ENCODE results near the gene PARP3. TPM values are rescaled to one million over a fixed set of nuclear protein-coding genes. Genes with fewer than 3 reads are reported as not detected.
A peak's percentile ranks its signal among the peaks of the same experiment; 100 is the strongest.

Gene PARP3
- total and polyA plus RNA-seq, 9 of the 15 experiments (the other 6 are each of a cell fraction or from before 2014, with no cell fraction given), result 0.46 to 6.6 (median 4.5) TPM

DNA sequence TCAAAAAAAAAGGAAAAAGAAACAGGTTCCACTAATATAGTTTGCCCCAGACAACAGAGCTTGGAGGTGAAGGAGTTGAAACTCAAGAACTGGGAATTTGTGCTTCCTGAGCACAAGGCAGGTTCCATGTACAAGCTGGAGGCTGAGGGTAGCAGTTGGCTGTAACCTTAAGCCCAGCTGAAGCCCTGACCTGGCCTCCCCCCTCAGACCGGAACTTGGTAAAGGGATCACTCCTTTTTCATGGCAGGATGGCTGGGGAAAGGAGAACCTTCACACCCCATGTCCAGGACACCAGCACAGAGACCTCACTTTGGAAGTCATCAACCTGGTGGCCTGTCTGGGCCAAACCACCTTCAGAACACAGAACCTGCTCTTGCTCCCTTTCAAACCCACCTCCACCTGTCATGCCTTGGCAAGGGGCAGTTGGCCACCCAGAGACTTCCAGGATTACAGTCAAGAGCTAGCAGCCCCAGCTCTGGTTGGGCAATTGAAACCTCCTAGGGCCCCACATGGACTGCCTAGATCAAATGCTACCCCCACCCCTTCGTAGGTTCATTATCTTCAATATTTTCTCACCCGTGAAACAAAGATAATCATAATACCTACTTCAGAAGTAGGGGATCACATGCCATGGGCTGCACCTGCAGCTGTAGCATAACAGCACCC, 50.0 kb downstream of the PARP3 start (continued):
- TF ChIP-seq, protein P1, sequence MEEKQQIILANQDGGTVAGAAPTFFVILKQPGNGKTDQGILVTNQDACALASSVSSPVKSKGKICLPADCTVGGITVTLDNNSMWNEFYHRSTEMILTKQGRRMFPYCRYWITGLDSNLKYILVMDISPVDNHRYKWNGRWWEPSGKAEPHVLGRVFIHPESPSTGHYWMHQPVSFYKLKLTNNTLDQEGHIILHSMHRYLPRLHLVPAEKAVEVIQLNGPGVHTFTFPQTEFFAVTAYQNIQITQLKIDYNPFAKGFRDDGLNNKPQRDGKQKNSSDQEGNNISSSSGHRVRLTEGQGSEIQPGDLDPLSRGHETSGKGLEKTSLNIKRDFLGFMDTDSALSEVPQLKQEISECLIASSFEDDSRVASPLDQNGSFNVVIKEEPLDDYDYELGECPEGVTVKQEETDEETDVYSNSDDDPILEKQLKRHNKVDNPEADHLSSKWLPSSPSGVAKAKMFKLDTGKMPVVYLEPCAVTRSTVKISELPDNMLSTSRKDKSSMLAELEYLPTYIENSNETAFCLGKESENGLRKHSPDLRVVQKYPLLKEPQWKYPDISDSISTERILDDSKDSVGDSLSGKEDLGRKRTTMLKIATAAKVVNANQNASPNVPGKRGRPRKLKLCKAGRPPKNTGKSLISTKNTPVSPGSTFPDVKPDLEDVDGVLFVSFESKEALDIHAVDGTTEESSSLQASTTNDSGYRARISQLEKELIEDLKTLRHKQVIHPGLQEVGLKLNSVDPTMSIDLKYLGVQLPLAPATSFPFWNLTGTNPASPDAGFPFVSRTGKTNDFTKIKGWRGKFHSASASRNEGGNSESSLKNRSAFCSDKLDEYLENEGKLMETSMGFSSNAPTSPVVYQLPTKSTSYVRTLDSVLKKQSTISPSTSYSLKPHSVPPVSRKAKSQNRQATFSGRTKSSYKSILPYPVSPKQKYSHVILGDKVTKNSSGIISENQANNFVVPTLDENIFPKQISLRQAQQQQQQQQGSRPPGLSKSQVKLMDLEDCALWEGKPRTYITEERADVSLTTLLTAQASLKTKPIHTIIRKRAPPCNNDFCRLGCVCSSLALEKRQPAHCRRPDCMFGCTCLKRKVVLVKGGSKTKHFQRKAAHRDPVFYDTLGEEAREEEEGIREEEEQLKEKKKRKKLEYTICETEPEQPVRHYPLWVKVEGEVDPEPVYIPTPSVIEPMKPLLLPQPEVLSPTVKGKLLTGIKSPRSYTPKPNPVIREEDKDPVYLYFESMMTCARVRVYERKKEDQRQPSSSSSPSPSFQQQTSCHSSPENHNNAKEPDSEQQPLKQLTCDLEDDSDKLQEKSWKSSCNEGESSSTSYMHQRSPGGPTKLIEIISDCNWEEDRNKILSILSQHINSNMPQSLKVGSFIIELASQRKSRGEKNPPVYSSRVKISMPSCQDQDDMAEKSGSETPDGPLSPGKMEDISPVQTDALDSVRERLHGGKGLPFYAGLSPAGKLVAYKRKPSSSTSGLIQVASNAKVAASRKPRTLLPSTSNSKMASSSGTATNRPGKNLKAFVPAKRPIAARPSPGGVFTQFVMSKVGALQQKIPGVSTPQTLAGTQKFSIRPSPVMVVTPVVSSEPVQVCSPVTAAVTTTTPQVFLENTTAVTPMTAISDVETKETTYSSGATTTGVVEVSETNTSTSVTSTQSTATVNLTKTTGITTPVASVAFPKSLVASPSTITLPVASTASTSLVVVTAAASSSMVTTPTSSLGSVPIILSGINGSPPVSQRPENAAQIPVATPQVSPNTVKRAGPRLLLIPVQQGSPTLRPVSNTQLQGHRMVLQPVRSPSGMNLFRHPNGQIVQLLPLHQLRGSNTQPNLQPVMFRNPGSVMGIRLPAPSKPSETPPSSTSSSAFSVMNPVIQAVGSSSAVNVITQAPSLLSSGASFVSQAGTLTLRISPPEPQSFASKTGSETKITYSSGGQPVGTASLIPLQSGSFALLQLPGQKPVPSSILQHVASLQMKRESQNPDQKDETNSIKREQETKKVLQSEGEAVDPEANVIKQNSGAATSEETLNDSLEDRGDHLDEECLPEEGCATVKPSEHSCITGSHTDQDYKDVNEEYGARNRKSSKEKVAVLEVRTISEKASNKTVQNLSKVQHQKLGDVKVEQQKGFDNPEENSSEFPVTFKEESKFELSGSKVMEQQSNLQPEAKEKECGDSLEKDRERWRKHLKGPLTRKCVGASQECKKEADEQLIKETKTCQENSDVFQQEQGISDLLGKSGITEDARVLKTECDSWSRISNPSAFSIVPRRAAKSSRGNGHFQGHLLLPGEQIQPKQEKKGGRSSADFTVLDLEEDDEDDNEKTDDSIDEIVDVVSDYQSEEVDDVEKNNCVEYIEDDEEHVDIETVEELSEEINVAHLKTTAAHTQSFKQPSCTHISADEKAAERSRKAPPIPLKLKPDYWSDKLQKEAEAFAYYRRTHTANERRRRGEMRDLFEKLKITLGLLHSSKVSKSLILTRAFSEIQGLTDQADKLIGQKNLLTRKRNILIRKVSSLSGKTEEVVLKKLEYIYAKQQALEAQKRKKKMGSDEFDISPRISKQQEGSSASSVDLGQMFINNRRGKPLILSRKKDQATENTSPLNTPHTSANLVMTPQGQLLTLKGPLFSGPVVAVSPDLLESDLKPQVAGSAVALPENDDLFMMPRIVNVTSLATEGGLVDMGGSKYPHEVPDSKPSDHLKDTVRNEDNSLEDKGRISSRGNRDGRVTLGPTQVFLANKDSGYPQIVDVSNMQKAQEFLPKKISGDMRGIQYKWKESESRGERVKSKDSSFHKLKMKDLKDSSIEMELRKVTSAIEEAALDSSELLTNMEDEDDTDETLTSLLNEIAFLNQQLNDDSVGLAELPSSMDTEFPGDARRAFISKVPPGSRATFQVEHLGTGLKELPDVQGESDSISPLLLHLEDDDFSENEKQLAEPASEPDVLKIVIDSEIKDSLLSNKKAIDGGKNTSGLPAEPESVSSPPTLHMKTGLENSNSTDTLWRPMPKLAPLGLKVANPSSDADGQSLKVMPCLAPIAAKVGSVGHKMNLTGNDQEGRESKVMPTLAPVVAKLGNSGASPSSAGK (IDR thresholded peaks at IDR 0.05), result no peak
- TF ChIP-seq, protein P2, sequence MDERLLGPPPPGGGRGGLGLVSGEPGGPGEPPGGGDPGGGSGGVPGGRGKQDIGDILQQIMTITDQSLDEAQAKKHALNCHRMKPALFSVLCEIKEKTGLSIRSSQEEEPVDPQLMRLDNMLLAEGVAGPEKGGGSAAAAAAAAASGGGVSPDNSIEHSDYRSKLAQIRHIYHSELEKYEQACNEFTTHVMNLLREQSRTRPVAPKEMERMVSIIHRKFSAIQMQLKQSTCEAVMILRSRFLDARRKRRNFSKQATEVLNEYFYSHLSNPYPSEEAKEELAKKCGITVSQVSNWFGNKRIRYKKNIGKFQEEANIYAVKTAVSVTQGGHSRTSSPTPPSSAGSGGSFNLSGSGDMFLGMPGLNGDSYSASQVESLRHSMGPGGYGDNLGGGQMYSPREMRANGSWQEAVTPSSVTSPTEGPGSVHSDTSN (CRISPR knock-in tag; IDR thresholded peaks at IDR 0.05; ENCODE audit: low read depth), result no peak
- TF ChIP-seq, protein P2 (tag; conservative IDR thresholded peaks at IDR 0.05; ENCODE audit: low read depth), result no peak
- TF ChIP-seq MYNN (IDR thresholded peaks at IDR 0.05), result peak; percentile 42; the same call in 1 of the 2 replicates
- no peak for TF ChIP-seq MYNN (CRISPR knock-in tag; IDR thresholded peaks at IDR 0.05)
- no peak for TF ChIP-seq PHB (CRISPR knock-in tag; IDR thresholded peaks at IDR 0.05)
- TF ChIP-seq, protein P3, sequence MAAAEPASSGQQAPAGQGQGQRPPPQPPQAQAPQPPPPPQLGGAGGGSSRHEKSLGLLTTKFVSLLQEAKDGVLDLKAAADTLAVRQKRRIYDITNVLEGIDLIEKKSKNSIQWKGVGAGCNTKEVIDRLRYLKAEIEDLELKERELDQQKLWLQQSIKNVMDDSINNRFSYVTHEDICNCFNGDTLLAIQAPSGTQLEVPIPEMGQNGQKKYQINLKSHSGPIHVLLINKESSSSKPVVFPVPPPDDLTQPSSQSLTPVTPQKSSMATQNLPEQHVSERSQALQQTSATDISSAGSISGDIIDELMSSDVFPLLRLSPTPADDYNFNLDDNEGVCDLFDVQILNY (CRISPR knock-in tag; IDR thresholded peaks at IDR 0.05), result no peak
- TF ChIP-seq, protein P4, sequence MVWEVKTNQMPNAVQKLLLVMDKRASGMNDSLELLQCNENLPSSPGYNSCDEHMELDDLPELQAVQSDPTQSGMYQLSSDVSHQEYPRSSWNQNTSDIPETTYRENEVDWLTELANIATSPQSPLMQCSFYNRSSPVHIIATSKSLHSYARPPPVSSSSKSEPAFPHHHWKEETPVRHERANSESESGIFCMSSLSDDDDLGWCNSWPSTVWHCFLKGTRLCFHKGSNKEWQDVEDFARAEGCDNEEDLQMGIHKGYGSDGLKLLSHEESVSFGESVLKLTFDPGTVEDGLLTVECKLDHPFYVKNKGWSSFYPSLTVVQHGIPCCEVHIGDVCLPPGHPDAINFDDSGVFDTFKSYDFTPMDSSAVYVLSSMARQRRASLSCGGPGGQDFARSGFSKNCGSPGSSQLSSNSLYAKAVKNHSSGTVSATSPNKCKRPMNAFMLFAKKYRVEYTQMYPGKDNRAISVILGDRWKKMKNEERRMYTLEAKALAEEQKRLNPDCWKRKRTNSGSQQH (CRISPR knock-in tag; IDR thresholded peaks at IDR 0.05), result no peak
- TF ChIP-seq, protein P5, sequence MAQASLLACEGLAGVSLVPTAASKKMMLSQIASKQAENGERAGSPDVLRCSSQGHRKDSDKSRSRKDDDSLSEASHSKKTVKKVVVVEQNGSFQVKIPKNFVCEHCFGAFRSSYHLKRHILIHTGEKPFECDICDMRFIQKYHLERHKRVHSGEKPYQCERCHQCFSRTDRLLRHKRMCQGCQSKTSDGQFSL (CRISPR knock-in tag; IDR thresholded peaks at IDR 0.05), result no peak
- TF ChIP-seq, protein P5 (tag; IDR thresholded peaks at IDR 0.05), result no peak
